Endothelial cell of umbilical vein (primary cell): ENCODE measurements around the gene SOX9. TPM values are rescaled to one million over a fixed set of nuclear protein-coding genes. Genes with fewer than 3 reads are reported as not detected.

ENCODE experiments used
- BruUV-seq: library from RNA; stranded (reverse); fragments of 400-500 nt; replicated peaks from 2 replicates; lab custom pipeline; 2021; lab: Mats Ljungman, UMichigan
- CTCF ChIA-PET: fragments of 300-600, 350-600 bp; sonication (Branson Sonifier 250); formaldehyde crosslinking; loops from one replicate; lab custom pipeline; 2021; ENCODE audit warnings: antibody characterized with exemption, inconsistent platforms; lab: Charles Lee
- POLR2A ChIA-PET: fragments of 300-600, 350-600 bp; sonication (Branson Sonifier 250); formaldehyde crosslinking; loops from one replicate; lab custom pipeline; 2021; ENCODE audit warnings: antibody characterized with exemption, inconsistent platforms; lab: Charles Lee
- DNase-seq: peaks from one replicate; pipeline ENCODE4 v3.0.0-alpha.2; 2011; ENCODE audit warnings: low read depth, low spot score
- FAIRE-seq: peaks from 2 replicates; lab custom pipeline; 2011; peaks lifted over from hg19 to GRCh38; lab: Jason Lieb, UNC
- H2AFZ ChIP-seq: 2 replicates; pipeline ENCODE4 v1.6.0; 2012; ENCODE audit warnings: low read depth, low read length, control low read depth, inconsistent platforms
- H3K27ac ChIP-seq: 2 replicates; pipeline ENCODE4 v1.5.1; 2011; ENCODE audit warnings: low read depth, mild to moderate bottlenecking, control low read depth, low read length, moderate library complexity; ENCODE audit not compliant: insufficient read depth
- H3K27me3 ChIP-seq, 2 experiments: 2 replicates each; pipeline versions ENCODE4 v1.6.0 to v1.6.1; 2011; ENCODE audit warnings: low read length in 2 of 2, mixed read lengths in 1 of 2; ENCODE audit not compliant: control insufficient read depth in 2 of 2, insufficient read depth in 2 of 2
- H3K36me3 ChIP-seq, 2 experiments: 2 replicates in 1 of 2; 3 replicates in 1 of 2; pipeline ENCODE4 v1.5.1; 2011; ENCODE audit warnings: low read length in 2 of 2, mild to moderate bottlenecking in 1 of 2, moderate library complexity in 1 of 2; ENCODE audit not compliant: control insufficient read depth in 2 of 2, insufficient read depth in 2 of 2; ENCODE audit errors: extremely low read depth in 1 of 2
- H3K4me1 ChIP-seq: 3 replicates; pipeline ENCODE4 v1.5.1; 2011; ENCODE audit warnings: mild to moderate bottlenecking, low read length; ENCODE audit not compliant: control insufficient read depth, insufficient read depth; ENCODE audit errors: extremely low read depth
- H3K4me2 ChIP-seq: 2 replicates; pipeline ENCODE4 v1.6.1; 2011; ENCODE audit warnings: low read length, control low read depth, mixed read lengths; ENCODE audit not compliant: insufficient read depth
- H3K4me3 ChIP-seq, 3 experiments: fragments of 200-600 bp in 1 of 3; sonication (generic), shearing (Covaris generic) in 1 of 3; replicated peaks in 1 of 3; 2 replicates each; pipeline ENCODE4 v1.5.1; 2011 to 2016; ENCODE audit warnings: control low read depth in 3 of 3, low read length in 3 of 3, mild to moderate bottlenecking in 2 of 3, inconsistent platforms in 1 of 3, low read depth in 1 of 3, moderate library complexity in 1 of 3; ENCODE audit not compliant: insufficient read depth in 1 of 3
- H3K79me2 ChIP-seq: 2 replicates; pipeline ENCODE4 v1.6.0; 2012; ENCODE audit warnings: low read length, inconsistent platforms; ENCODE audit not compliant: control insufficient read depth, insufficient read depth
- H3K9ac ChIP-seq: replicated peaks from 2 replicates; pipeline ENCODE3; 2011; ENCODE audit warnings: low read length, control low read depth; ENCODE audit not compliant: insufficient read depth; ENCODE audit errors: extremely low read depth
- H3K9me1 ChIP-seq: replicated peaks from 3 replicates; pipeline ENCODE4 v1.6.0; 2011; ENCODE audit warnings: mild to moderate bottlenecking, low read length; ENCODE audit not compliant: control insufficient read depth, insufficient read depth; ENCODE audit errors: extremely low read depth
- H3K9me3 ChIP-seq: replicated peaks from 2 replicates; pipeline ENCODE4 v1.5.1; 2012; ENCODE audit warnings: low read length, inconsistent platforms; ENCODE audit not compliant: control insufficient read depth, insufficient read depth
- H4K20me1 ChIP-seq: replicated peaks from 2 replicates; pipeline ENCODE3; 2011; ENCODE audit warnings: mild to moderate bottlenecking, low read length; ENCODE audit not compliant: control insufficient read depth, insufficient read depth; ENCODE audit errors: extremely low read depth
- CTCF ChIP-seq, 2 donors: IDR thresholded peaks; 1 replicate in 1 of 2; 2 replicates in 1 of 2; pipeline ENCODE4 v1.5.1; 2011; ENCODE audit warnings: low read length in 2 of 2, mild to moderate bottlenecking in 2 of 2, moderate library complexity in 2 of 2, control low read depth in 1 of 2, inconsistent platforms in 1 of 2, low read depth in 1 of 2; ENCODE audit not compliant: insufficient read depth in 1 of 2; ENCODE audit errors: extremely low read depth in 1 of 2
- EZH2 ChIP-seq: IDR thresholded peaks from 2 replicates; pipeline ENCODE4 v1.6.1; 2012; ENCODE audit warnings: borderline replicate concordance, low read depth, mild to moderate bottlenecking, moderate library complexity, low read length, inconsistent platforms; ENCODE audit not compliant: severe bottlenecking
- FOS ChIP-seq: IDR thresholded peaks from 2 replicates; pipeline ENCODE4 v1.6.1; 2011; ENCODE audit warnings: mild to moderate bottlenecking, low read length, moderate library complexity, borderline replicate concordance; ENCODE audit not compliant: insufficient read depth
- GATA2 ChIP-seq: IDR thresholded peaks from 2 replicates; pipeline ENCODE4 v1.7.0; 2011; ENCODE audit warnings: low read depth, mild to moderate bottlenecking, moderate library complexity, mixed read lengths, low read length; ENCODE audit not compliant: insufficient read length, insufficient read depth
- JUN ChIP-seq: IDR thresholded peaks from 2 replicates; pipeline ENCODE4 v1.6.1; 2011; ENCODE audit warnings: borderline replicate concordance, low read depth; ENCODE audit not compliant: insufficient read length, insufficient read depth
- MYC ChIP-seq: IDR thresholded peaks from one replicate; pipeline ENCODE4 v1.6.1; 2011; ENCODE audit warnings: mild to moderate bottlenecking, low read depth, low read length
- POLR2A ChIP-seq: IDR thresholded peaks from 2 replicates; pipeline ENCODE4 v1.6.1; 2012; ENCODE audit warnings: low read depth, mild to moderate bottlenecking, control low read depth, low read length
- POLR2AphosphoS5 ChIP-seq: IDR thresholded peaks from 2 replicates; pipeline ENCODE4 v1.6.1; 2012; ENCODE audit warnings: low read depth, mild to moderate bottlenecking, control low read depth, low read length, moderate library complexity; ENCODE audit not compliant: insufficient read depth
- dilution Hi-C: fragments of 300-500 bp; cut with MboI; formaldehyde crosslinking; loops from one replicate; pipeline ENCODE4 v1.15.0; 2019; ENCODE audit warnings: low sequenced_read_pairs; ENCODE audit not compliant: extremely low pct_ligation_motif_present
- intact Hi-C: fragments of 100-400 bp; cut with micrococcal nuclease; formaldehyde crosslinking; loops from one replicate; pipeline ENCODE4 v1.10.0; 2022
- polyA plus RNA-seq, 4 experiments: library from polyadenylated mRNA; depleted of rRNA in 3 of 4; stranded (reverse) in 3 of 4; unstranded in 1 of 4; fragments of >200 nt; gene quantifications; 2 replicates each; pipeline versions ENCODE4 v1.2.1 to v1.2.3, GENCODE V29; 2011 to 2012; ENCODE audit warnings: missing spikeins in 1 of 4
- total RNA-seq: library from RNA; stranded (reverse); gene quantifications from 2 replicates; pipeline ENCODE4 v1.2.3, GENCODE V29; 2021
- TF ChIP-seq, protein P1 (sequence below): IDR thresholded peaks from 2 replicates; pipeline ENCODE4 v1.6.1; 2011; ENCODE audit not compliant: insufficient read depth, insufficient read length

SOX9 gene
- total and polyA plus RNA-seq, 2 donors (not counting 3 experiments of a cell fraction or from before 2014, with no cell fraction given), result not detected

DNA sequence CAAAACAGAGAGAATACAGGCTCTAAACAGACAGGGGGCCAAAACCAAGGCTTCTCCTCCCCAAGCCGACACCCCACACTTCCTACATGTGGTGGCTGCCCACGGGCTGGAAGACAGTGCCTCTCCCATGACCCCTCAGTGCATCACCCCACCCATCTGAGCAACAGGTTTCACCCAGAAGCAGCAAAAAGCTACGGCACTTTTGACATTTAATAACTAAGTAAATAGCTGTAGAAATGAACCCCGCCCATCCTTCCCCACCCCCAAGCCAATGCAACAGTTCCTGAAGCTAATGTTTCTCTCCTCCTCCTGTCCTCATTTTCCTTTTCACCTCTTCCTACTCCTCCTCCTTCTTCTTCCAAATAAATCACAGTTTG, 9.9 kb upstream of the SOX9 start:
- POLR2A ChIA-PET, result no interaction called here
- CTCF ChIA-PET, result no interaction called here
- H3K9me3 ChIP-seq, result no peaks in the 10 kb centered on the region
- no peak overlapping the region for H3K4me2 ChIP-seq
- BruUV-seq, result no TSS peak
- H3K27ac ChIP-seq, result no peak overlapping the region
- H4K20me1 ChIP-seq, result no peaks in the 10 kb centered on the region
- no peaks in the 10 kb centered on the region for H3K9me1 ChIP-seq
- no peak overlapping the region for H3K9ac ChIP-seq
- H3K27me3 ChIP-seq, result peaks cover under 1 to 7% of the 10 kb centered on the region in 2 experiments
- dilution Hi-C loops, result no loop called here
- no peak for DNase-seq
- intact Hi-C loops, result no loop called here
- FAIRE-seq, result no peak
- H3K36me3 ChIP-seq, result no peaks in the 10 kb centered on the region
- no peak for TF ChIP-seq GATA2
- no peak for TF ChIP-seq POLR2AphosphoS5
- no peak for TF ChIP-seq EZH2
- TF ChIP-seq POLR2A, result no peak
- no peak for TF ChIP-seq JUN
- TF ChIP-seq CTCF (IDR thresholded peaks at IDR 0.05; ENCODE audit: extremely low read depth in 1 of 2, insufficient read depth in 1 of 2, low read depth in 1 of 2, low read length in 2 of 2), result no peak
- no peak for TF ChIP-seq MYC
- TF ChIP-seq FOS, result no peak
- TF ChIP-seq, protein P1, sequence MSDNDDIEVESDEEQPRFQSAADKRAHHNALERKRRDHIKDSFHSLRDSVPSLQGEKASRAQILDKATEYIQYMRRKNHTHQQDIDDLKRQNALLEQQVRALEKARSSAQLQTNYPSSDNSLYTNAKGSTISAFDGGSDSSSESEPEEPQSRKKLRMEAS, result no peak
- no peaks in the 10 kb centered on the region for H3K4me1 ChIP-seq
- no peak overlapping the region for H3K4me3 ChIP-seq
- H2AFZ ChIP-seq, result no peak overlapping the region
- H3K79me2 ChIP-seq, result no peaks in the 10 kb centered on the region
